B cell (primary cell): ENCODE measurements around the gene GZMB. TPM values are rescaled to one million over a fixed set of nuclear protein-coding genes. Genes with fewer than 3 reads are reported as not detected.

Experiments
- ATAC-seq: fragments of 200-7000 bp; cut with Tn5 transposase; one replicate; pipeline ENCODE4 v1.10.0; 2021; ENCODE audit warnings: low read depth, mild to moderate bottlenecking, moderate number of reproducible peaks, moderate library complexity
- CTCF ChIA-PET: fragments of 350-600 bp; sonication (Branson Sonifier 250); formaldehyde crosslinking; loops from one replicate; lab custom pipeline; 2021; ENCODE audit warnings: antibody characterized with exemption, inconsistent platforms; lab: Charles Lee
- POLR2A ChIA-PET: fragments of 350-600 bp; sonication (Branson Sonifier 250); formaldehyde crosslinking; loops from one replicate; lab custom pipeline; 2021; ENCODE audit warnings: antibody characterized with exemption; lab: Charles Lee
- DNase-seq: peaks from one replicate; pipeline ENCODE4 v3.0.0; 2013
- H2AFZ ChIP-seq: 2 replicates; pipeline ENCODE4 v1.6.1; 2012; ENCODE audit warnings: mild to moderate bottlenecking, low read depth, low read length; ENCODE audit not compliant: insufficient read depth, poor library complexity, severe bottlenecking
- H3K27ac ChIP-seq, 2 donors: 1 replicate in 1 of 2; 2 replicates in 1 of 2; pipeline ENCODE4 v1.5.1; 2012 to 2013; ENCODE audit warnings: low read length in 2 of 2, mild to moderate bottlenecking in 2 of 2, moderate library complexity in 1 of 2
- H3K27me3 ChIP-seq, 4 experiments: fragments of 200-600 bp in 1 of 4; sonication (generic) in 1 of 4; replicated peaks in 1 of 4; 1 replicate in 2 of 4; 2 replicates in 2 of 4; pipeline versions ENCODE4 v1.6.1 to v1.7.0; 2013 to 2016; ENCODE audit warnings: low read length in 3 of 4, mild to moderate bottlenecking in 2 of 4, mixed read lengths in 1 of 4, moderate library complexity in 1 of 4; ENCODE audit not compliant: insufficient read depth in 4 of 4, control insufficient read depth in 3 of 4; ENCODE audit errors: control extremely low read depth in 1 of 4
- H3K36me3 ChIP-seq, 2 experiments: replicated peaks in 1 of 2; 1 replicate in 1 of 2; 2 replicates in 1 of 2; pipeline versions ENCODE4 v1.6.1 to v1.7.1; 2013; ENCODE audit warnings: low read length in 1 of 2; ENCODE audit not compliant: insufficient read depth in 2 of 2, control insufficient read depth in 1 of 2; ENCODE audit errors: control extremely low read depth in 1 of 2, extremely low read depth in 1 of 2
- H3K4me1 ChIP-seq, 2 donors: fragments of 200-600 bp in 1 of 2; sonication (generic) in 1 of 2; 1 replicate in 1 of 2; 2 replicates in 1 of 2; pipeline versions ENCODE4 v1.5.1 to v1.6.1; 2013 to 2017; ENCODE audit warnings: low read length in 2 of 2; ENCODE audit not compliant: control insufficient read depth in 2 of 2, insufficient read depth in 2 of 2
- H3K4me2 ChIP-seq: replicated peaks from 2 replicates; pipeline ENCODE3; 2012; ENCODE audit warnings: mild to moderate bottlenecking, low read depth, low read length; ENCODE audit not compliant: poor library complexity, severe bottlenecking
- H3K4me3 ChIP-seq, 5 experiments: fragments of 200-600 bp in 1 of 5; sonication (generic) in 1 of 5; 1 replicate in 3 of 5; 2 replicates in 2 of 5; pipeline versions ENCODE4 v1.5.1 to v1.7.0; 2011 to 2016; ENCODE audit warnings: low read length in 4 of 5, mild to moderate bottlenecking in 4 of 5, low read depth in 2 of 5, control low read depth in 1 of 5, moderate library complexity in 1 of 5; ENCODE audit not compliant: insufficient read depth in 1 of 5; ENCODE audit errors: control extremely low read depth in 1 of 5, extremely low read depth in 1 of 5
- H3K79me2 ChIP-seq: fragments of 200-600 bp; sonication (generic); one replicate; pipeline ENCODE4 v1.6.0; 2016; ENCODE audit warnings: low read length; ENCODE audit not compliant: control insufficient read depth, insufficient read depth
- H3K9ac ChIP-seq: fragments of 200-600 bp; sonication (generic); 2 replicates; pipeline ENCODE4 v1.6.1; 2017; ENCODE audit warnings: mild to moderate bottlenecking, low read length, moderate library complexity
- H3K9me3 ChIP-seq, 3 donors: one replicate each; pipeline versions ENCODE4 v1.6.1 to v1.7.1; 2013; ENCODE audit warnings: low read length in 2 of 3; ENCODE audit not compliant: control insufficient read depth in 2 of 3, insufficient read depth in 1 of 3; ENCODE audit errors: control extremely low read depth in 1 of 3
- H4K20me1 ChIP-seq: 2 replicates; pipeline ENCODE4 v1.6.0; 2012; ENCODE audit warnings: mild to moderate bottlenecking, low read length; ENCODE audit not compliant: insufficient read depth, control insufficient read depth, poor library complexity, severe bottlenecking
- H3K27ac Mint-ChIP-seq: one replicate; pipeline ENCODE4 v1.8.0; 2021; ENCODE audit warnings: mixed read lengths
- H3K27me3 Mint-ChIP-seq: one replicate; pipeline ENCODE4 v1.8.0; 2021; ENCODE audit warnings: mixed read lengths
- H3K4me1 Mint-ChIP-seq: one replicate; pipeline ENCODE4 v1.8.0; 2021; ENCODE audit warnings: mixed read lengths
- H3K4me3 Mint-ChIP-seq: one replicate; pipeline ENCODE4 v1.8.0; 2021; ENCODE audit warnings: mixed read lengths
- H3K9me3 Mint-ChIP-seq: one replicate; pipeline ENCODE4 v1.8.0; 2022; ENCODE audit warnings: mixed read lengths; ENCODE audit not compliant: insufficient read depth
- CTCF ChIP-seq: fragments of 200-600 bp; IDR thresholded peaks from one replicate; pipeline ENCODE4 v1.8.0; 2022; ENCODE audit warnings: antibody characterized with exemption, mild to moderate bottlenecking
- EZH2 ChIP-seq: IDR thresholded peaks from 2 replicates; pipeline ENCODE4 v1.6.1; 2012; ENCODE audit warnings: borderline replicate concordance, low read depth, mild to moderate bottlenecking, moderate library complexity, low read length; ENCODE audit not compliant: insufficient read depth, poor library complexity, severe bottlenecking
- WGBS: methylation state at CpG from one replicate; pipeline ENCODE4 v1.1.5; 2013; ENCODE audit warnings: missing lambda C conversion rate; ENCODE audit not compliant: insufficient coverage; 5-methylcytosine and 5-hydroxymethylcytosine counted together
- intact Hi-C: fragments of 100-400 bp; cut with micrococcal nuclease; formaldehyde crosslinking; loops from one replicate; pipeline ENCODE4 v1.10.0; 2022
- polyA plus RNA-seq: library from polyadenylated mRNA; depleted of rRNA; stranded (reverse); fragments of >200 nt; gene quantifications from 2 replicates; pipeline ENCODE4 v1.2.3, GENCODE V29; 2012
- total RNA-seq, 2 donors: library from RNA; stranded (reverse); fragments of 120-200 nt in 1 of 2; gene quantifications; 1 replicate in 1 of 2; 2 replicates in 1 of 2; pipeline versions ENCODE4 v1.2.3 to v1.2.4, GENCODE V29; 2013 to 2022

The GZMB gene
- total and polyA plus RNA-seq, 2 donors (not counting 1 experiment from before 2014, with no cell fraction given), result 0.88 to 1.5 TPM

GRCh38 chr14:24630087-24630871 is 3.7 kb downstream of the GZMB start:
- Histone ChIP-seq H3K9ac (no peak overlapping the region), H3K4me3 (no peak overlapping the region), H4K20me1 (no peaks in the 10 kb centered on the region), H2AFZ (no peak overlapping the region), H3K27me3 (peaks cover 0 to 3% (median 1%) of the 10 kb centered on the region in 4 experiments), H3K9me3 (no peaks in the 10 kb centered on the region), H3K4me2 (no peak overlapping the region), H3K27ac (no peak overlapping the region), H3K4me1 (no peaks in the 10 kb centered on the region), H3K36me3 (no peaks in the 10 kb centered on the region), H3K79me2 (no peaks in the 10 kb centered on the region)
- ChIA-PET POLR2A (no interaction called here), CTCF (interaction anchor here (1.3 kb wide), 1 partner anchor 25 kb away, joined by 5 read pairs; no protein-coding TSS in a partner anchor)
- no peak overlapping the region for H3K27ac Mint-ChIP-seq
- WGBS, result 83% methylated on average over 3 of the region's 3 CpGs
- DNase-seq, result no peak
- no peak overlapping the region for H3K4me3 Mint-ChIP-seq
- no peak for ATAC-seq
- no peaks in the 10 kb centered on the region for H3K4me1 Mint-ChIP-seq
- intact Hi-C loops, result no loop called here
- no peaks in the 10 kb centered on the region for H3K27me3 Mint-ChIP-seq
- no peaks in the 10 kb centered on the region for H3K9me3 Mint-ChIP-seq
- TF ChIP-seq EZH2, result no peak

- TF ChIP-seq EZH2 (no peak), CTCF (no peak)
- ChIA-PET CTCF (no interaction called here), POLR2A (no interaction called here)
- H3K9ac ChIP-seq, result no peak overlapping the region
- Mint-ChIP-seq H3K27ac (no peak overlapping the region), H3K27me3 (peaks cover 2% of the 10 kb centered on the region), H3K4me3 (no peak overlapping the region), H3K9me3 (no peaks in the 10 kb centered on the region), H3K4me1 (no peaks in the 10 kb centered on the region)
- H3K4me2 ChIP-seq, result no peak overlapping the region
- H3K4me1 ChIP-seq, result no peaks in the 10 kb centered on the region
- no peak overlapping the region for H3K4me3 ChIP-seq
- H2AFZ ChIP-seq, result no peak overlapping the region
- H3K27ac ChIP-seq, result no peak overlapping the region
- 88% methylated on average over 3 of the region's 6 CpGs for WGBS
- no peak for ATAC-seq
- no peaks in the 10 kb centered on the region for H4K20me1 ChIP-seq
- no peaks in the 10 kb centered on the region for H3K36me3 ChIP-seq
- intact Hi-C loops, result no loop called here
- no peaks in the 10 kb centered on the region for H3K9me3 ChIP-seq
- no peak for DNase-seq
- peaks cover 0 to 3% (median 1%) of the 10 kb centered on the region in 4 experiments for H3K27me3 ChIP-seq
- H3K79me2 ChIP-seq, result no peaks in the 10 kb centered on the region
Measured at GRCh38 chr14:24629521-24629920, 4.5 kb downstream of the GZMB start.
